AG09309 (cell line): ENCODE results near the gene TSC22D4.

Source experiments
- DNase-seq: peaks from one replicate; pipeline ENCODE4 v3.0.0-alpha.2; 2010; ENCODE audit warnings: low read depth
- H3K4me3 ChIP-seq: 2 replicates; pipeline ENCODE4 v1.5.1; 2011; ENCODE audit warnings: mild to moderate bottlenecking, low read depth, low read length, moderate library complexity; ENCODE audit not compliant: control insufficient read depth
- CTCF ChIP-seq: IDR thresholded peaks from 2 replicates; pipeline ENCODE4 v1.5.1; 2011; ENCODE audit warnings: mild to moderate bottlenecking, low read depth, low read length, inconsistent platforms; ENCODE audit not compliant: insufficient read depth, control insufficient read depth; ENCODE audit errors: missing control alignments

Gene TSC22D4

GRCh38 chr7:100477871-100478267, 1.1 kb downstream of the TSC22D4 start:
- TF ChIP-seq CTCF = no peak
- peak overlapping the region; percentile 90 for H3K4me3 ChIP-seq
- no peak for DNase-seq

GRCh38 chr7:100476903-100477870, 1.8 kb downstream of the TSC22D4 start:
- H3K4me3 ChIP-seq = peak overlapping the region; percentile 90
- DNase-seq = no peak
- TF ChIP-seq CTCF = peak; percentile 38

- TF ChIP-seq CTCF = no peak
- peak overlapping the region; percentile 90 for H3K4me3 ChIP-seq
- DNase-seq = no peak
Measured at GRCh38 chr7:100476101-100476780, 2.8 kb downstream of the TSC22D4 start.

- no peak for DNase-seq
- H3K4me3 ChIP-seq = no peak overlapping the region
- no peak for TF ChIP-seq CTCF
Measured at GRCh38 chr7:100475549-100475948, 3.5 kb downstream of the TSC22D4 start.

- no peak overlapping the region for H3K4me3 ChIP-seq
- no peak for TF ChIP-seq CTCF
- no peak for DNase-seq
Measured at GRCh38 chr7:100472854-100473499, 6.0 kb downstream of the TSC22D4 start.

- no peak overlapping the region for H3K4me3 ChIP-seq
- TF ChIP-seq CTCF = no peak
- no peak for DNase-seq
Measured at GRCh38 chr7:100472121-100472851, 6.7 kb downstream of the TSC22D4 start.
